GM12878 (cell line): ENCODE results near the gene ITM2C.

Source experiments
- CTCF ChIP-seq, 3 experiments: IDR thresholded peaks in 2 of 3; conservative IDR thresholded peaks in 1 of 3; 2 replicates each; pipeline ENCODE4 v1.5.1; 2011; ENCODE audit warnings: low read depth in 3 of 3, low read length in 3 of 3, mild to moderate bottlenecking in 3 of 3, control low read depth in 2 of 3, moderate library complexity in 2 of 3, inconsistent platforms in 1 of 3, mixed read lengths in 1 of 3; ENCODE audit not compliant: control insufficient read depth in 2 of 3, insufficient read depth in 1 of 3; ENCODE audit errors: extremely low read depth in 1 of 3
- FOS ChIP-seq: IDR thresholded peaks from 3 replicates; pipeline ENCODE4 v1.6.1; 2011; ENCODE audit warnings: borderline replicate concordance; ENCODE audit not compliant: insufficient read length; ENCODE audit errors: extremely low read depth
- GABPA ChIP-seq: IDR thresholded peaks from 2 replicates; pipeline ENCODE4 v1.6.1; 2014; ENCODE audit warnings: antibody characterized with exemption, low read depth, mild to moderate bottlenecking, inconsistent platforms
- HDAC6 ChIP-seq: fragments of 200-600 bp; sonication (generic); IDR thresholded peaks from one replicate; pipeline ENCODE4 v1.8.0; 2017; ENCODE audit warnings: antibody characterized with exemption; ENCODE audit not compliant: unreplicated experiment
- IKZF1 ChIP-seq: fragments of 450-650 bp; conservative IDR thresholded peaks from 2 replicates; pipeline ENCODE4 v1.6.1; 2017; ENCODE audit warnings: antibody characterized with exemption, mild to moderate bottlenecking
- POLR2A ChIP-seq: IDR thresholded peaks from 2 replicates; pipeline ENCODE4 v1.6.1; 2011; ENCODE audit warnings: low read depth, mild to moderate bottlenecking, low read length
- RBBP5 ChIP-seq: fragments of 200-600 bp; sonication (generic); conservative IDR thresholded peaks from 2 replicates; pipeline ENCODE4 v1.6.1; 2016
- SIN3A ChIP-seq: IDR thresholded peaks from 2 replicates; pipeline ENCODE4 v1.6.1; 2012; ENCODE audit warnings: low read depth, low read length, improper control_type of control experiment
- SMC3 ChIP-seq: IDR thresholded peaks from 2 replicates; pipeline ENCODE4 v1.6.1; 2011; ENCODE audit warnings: low read length, improper control_type of control experiment, borderline replicate concordance

GRCh38 chr2:230907361-230908091 is 42.8 kb downstream of the ITM2C start:
- TF ChIP-seq HDAC6 (no peak), CTCF (IDR thresholded peaks at IDR 0.05 in 2 of 3, conservative IDR thresholded peaks at IDR 0.05 in 1 of 3; ENCODE audit: control insufficient read depth in 2 of 3, extremely low read depth in 1 of 3, insufficient read depth in 1 of 3, low read depth in 3 of 3, low read length in 3 of 3) (no peak), RBBP5 (no peak), GABPA (no peak), POLR2A (no peak; the same call in none of the 2 replicates), SIN3A (no peak), SMC3 (no peak), FOS (no peak), IKZF1 (no peak)
